GM21390 (cell line): ENCODE measurements around the gene OAS2.
A peak's percentile ranks its signal among the peaks of the same experiment; 100 is the strongest.
"Not testable (repeated sequence)": the region's sequence is repeated elsewhere in the genome, so short reads cannot be mapped to it uniquely, and the experiment has no call there.

Source experiments
- ATAC-seq: cut with Tn5 transposase; IDR thresholded peaks from one replicate; pipeline ENCODE4 v1.9.1; 2021; ENCODE audit not compliant: unreplicated experiment

OAS2 gene

GRCh38 chr12:112980491-112981158 is 2.3 kb downstream of the OAS2 start:
- ATAC-seq = no peak

- no peak for ATAC-seq
Measured at GRCh38 chr12:112985642-112986290, 7.4 kb downstream of the OAS2 start.

- no peak for ATAC-seq
Measured at GRCh38 chr12:112986291-112986800, 8.0 kb downstream of the OAS2 start.

DNA sequence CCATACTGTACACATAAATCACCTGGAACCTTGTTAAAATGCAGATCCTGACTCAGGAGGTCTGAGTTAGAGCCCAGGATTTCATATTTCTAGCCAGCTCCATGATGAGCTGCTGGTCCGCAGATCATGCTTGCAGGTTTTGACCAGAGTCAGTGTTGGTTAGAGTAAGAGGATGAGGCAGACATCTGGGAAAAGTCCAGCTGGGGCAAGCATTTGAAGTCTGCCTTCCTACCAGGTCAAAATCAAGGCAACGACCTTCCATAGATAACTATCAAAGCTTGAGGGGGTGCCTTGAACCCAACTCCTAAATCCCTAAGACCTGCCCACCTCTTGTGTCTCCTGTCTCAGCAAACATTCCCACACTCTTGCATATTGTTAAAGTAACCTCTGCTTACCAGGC is 9.2 kb downstream of the OAS2 start:
- no peak for ATAC-seq

- no peak for ATAC-seq
Measured at GRCh38 chr12:112988224-112988623, 9.9 kb downstream of the OAS2 start.

- not testable (repeated sequence) for ATAC-seq
Measured at GRCh38 chr12:112988823-112989385, 10.6 kb downstream of the OAS2 start.

- ATAC-seq = no peak
Measured at GRCh38 chr12:112989806-112990205, 11.5 kb downstream of the OAS2 start.

- no peak for ATAC-seq
Measured at GRCh38 chr12:112992541-112993398, 14.5 kb downstream of the OAS2 start.

- ATAC-seq = no peak
Measured at GRCh38 chr12:112995008-112995407, 16.7 kb downstream of the OAS2 start.

- no peak for ATAC-seq
Measured at GRCh38 chr12:112996501-112996900, 18.2 kb downstream of the OAS2 start.

DNA sequence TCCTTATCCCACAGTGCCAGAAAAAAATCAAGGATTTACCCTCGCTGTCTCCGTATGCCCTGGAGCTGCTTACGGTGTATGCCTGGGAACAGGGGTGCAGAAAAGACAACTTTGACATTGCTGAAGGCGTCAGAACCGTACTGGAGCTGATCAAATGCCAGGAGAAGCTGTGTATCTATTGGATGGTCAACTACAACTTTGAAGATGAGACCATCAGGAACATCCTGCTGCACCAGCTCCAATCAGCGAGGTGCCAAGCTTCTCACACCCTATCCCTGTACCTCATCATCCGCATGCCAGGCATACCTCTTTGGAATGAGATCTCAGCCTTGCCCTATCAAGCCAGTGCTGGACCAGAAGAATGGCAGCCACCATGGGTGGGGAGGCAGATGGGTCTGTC is 19.2 kb downstream of the OAS2 start:
- ATAC-seq = no peak

DNA sequence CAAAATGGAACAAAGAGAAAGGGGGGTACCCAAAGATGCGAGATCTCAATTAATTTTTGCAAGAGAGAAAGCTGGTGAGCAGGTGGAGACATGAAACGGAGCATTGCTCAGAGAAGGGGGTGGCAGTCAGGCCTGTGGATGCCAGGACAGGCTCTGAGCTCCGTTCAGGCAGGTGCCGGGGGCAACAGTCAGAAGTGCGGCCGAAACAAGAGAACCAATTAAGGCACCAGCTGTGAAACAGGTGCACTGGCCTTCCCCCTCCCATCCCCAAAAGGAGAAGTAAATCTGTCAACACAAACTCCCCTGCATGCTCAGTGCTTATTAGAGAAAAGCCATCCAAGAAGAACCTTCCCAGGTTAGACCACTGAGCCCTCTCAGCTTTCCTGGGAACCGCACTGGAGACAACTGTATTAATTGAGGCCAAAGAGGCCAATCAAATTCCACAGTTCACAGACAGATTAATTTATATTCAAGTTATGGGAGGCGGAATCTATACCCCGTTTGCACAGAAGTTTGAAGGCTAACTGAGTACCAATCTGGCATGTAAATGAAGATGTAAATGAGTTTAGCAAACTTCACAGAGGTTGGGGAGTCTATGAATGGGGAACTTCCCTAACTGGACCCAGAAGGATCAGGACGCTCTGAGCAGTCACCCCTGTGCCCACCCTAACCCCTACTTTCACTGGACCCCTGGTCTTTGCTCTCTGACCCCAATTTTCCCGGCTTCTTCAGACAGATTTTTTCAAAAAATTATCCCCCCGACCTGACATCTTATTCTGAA is 20.9 kb downstream of the OAS2 start:
- peak; percentile 98 for ATAC-seq

GRCh38 chr12:113000433-113000832 is 22.1 kb downstream of the OAS2 start:
- no peak for ATAC-seq

GRCh38 chr12:113002155-113002554 is 23.8 kb downstream of the OAS2 start:
- ATAC-seq = no peak

GRCh38 chr12:113002676-113003075 is 24.4 kb downstream of the OAS2 start:
- ATAC-seq = no peak

DNA sequence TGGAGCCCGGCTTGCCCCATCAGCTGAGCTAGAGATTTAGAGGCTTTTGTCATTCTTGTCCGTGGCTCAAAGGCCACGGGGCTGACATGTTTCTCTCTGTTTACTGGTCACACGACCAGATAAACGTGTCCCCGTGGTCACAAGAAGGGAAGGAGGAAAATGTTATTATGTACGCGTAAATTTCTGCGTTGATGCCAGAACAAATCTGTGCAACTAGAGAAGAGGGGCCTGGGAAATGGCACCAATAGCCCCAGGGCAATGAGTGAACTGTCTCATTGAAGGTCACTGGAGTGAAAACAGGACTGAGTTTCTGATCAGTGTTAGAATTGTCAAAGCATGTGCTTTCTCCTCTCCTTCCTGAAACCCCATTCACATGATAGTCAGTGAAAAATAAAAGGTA is 25.3 kb downstream of the OAS2 start:
- no peak for ATAC-seq

GRCh38 chr12:113005762-113006161 is 27.4 kb downstream of the OAS2 start:
- ATAC-seq = no peak

DNA sequence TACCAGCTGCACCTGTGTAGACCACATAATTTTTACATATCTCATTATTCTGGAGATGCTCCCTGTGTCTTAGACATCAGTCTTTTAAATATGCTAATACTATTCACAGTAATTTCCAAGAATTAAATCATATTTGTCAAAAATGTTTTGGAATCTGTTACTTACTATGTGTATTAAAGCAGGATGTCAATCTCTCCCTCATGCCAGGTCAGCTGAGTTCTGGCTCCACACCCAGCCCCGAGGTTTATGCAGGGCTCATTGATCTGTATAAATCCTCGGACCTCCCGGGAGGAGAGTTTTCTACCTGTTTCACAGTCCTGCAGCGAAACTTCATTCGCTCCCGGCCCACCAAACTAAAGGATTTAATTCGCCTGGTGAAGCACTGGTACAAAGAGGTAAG is 27.9 kb downstream of the OAS2 start:
- ATAC-seq = no peak

- no peak for ATAC-seq
Measured at GRCh38 chr12:113006641-113007040, 28.3 kb downstream of the OAS2 start.

DNA sequence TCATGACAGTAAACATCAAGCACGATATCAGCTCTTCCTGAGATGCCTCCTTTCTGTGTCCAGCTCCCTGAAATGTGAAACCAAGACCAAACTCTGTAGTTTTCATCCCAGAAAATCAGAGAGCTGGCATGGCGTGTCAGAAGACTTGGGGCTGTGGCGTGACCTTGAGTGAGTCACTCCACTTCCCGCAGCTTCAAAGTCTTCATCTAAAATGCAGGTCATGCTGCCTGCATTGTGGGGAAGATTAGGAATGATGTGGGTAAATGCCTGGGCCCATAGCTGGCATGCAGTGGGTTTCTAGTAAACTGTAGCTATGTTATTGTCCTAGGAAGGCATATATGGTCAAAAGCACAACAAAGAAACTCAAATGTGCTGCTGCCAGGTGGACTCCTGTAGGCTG is 28.8 kb downstream of the OAS2 start:
- no peak for ATAC-seq

- no peak for ATAC-seq
Measured at GRCh38 chr12:113010701-113011100, 32.4 kb downstream of the OAS2 start.
